Activated T-cell treated with anti-CD3 and anti-CD28 coated beads, Interleukin-2, amount 50 U/mL, for 4 hours (primary cell): ENCODE measurements around the gene ARL2BP. TPM values are rescaled to one million over a fixed set of nuclear protein-coding genes. Genes with fewer than 3 reads are reported as not detected.
A peak's percentile ranks its signal among the peaks of the same experiment; 100 is the strongest.

Source experiments
- ATAC-seq, 2 donors: fragments of 200-7000 bp; cut with Tn5 transposase; one replicate each; pipeline ENCODE4 v1.10.0; 2021
- DNase-seq: peaks from one replicate; pipeline ENCODE4 v3.0.0-alpha.2; 2020
- H3K27me3 Mint-ChIP-seq: one replicate; pipeline ENCODE4 v1.8.0; 2021; ENCODE audit warnings: low read depth, mixed read lengths
- H3K36me3 Mint-ChIP-seq: one replicate; pipeline ENCODE4 v1.8.0; 2022; ENCODE audit warnings: mixed read lengths; ENCODE audit not compliant: insufficient read depth
- H3K4me1 Mint-ChIP-seq: one replicate; pipeline ENCODE4 v1.8.0; 2021; ENCODE audit warnings: low read depth, mixed read lengths
- H3K4me3 Mint-ChIP-seq: one replicate; pipeline ENCODE4 v1.8.0; 2021; ENCODE audit warnings: mild to moderate bottlenecking, moderate library complexity, mixed read lengths
- H3K9me3 Mint-ChIP-seq: one replicate; pipeline ENCODE4 v1.8.0; 2021; ENCODE audit warnings: mixed read lengths
- total RNA-seq, 3 donors: library from RNA; stranded (reverse); gene quantifications; one replicate each; pipeline ENCODE4 v1.2.1, GENCODE V29; 2021

ARL2BP gene
- total RNA-seq, 3 donors from 2014 or later, result 19.0 to 26.4 (median 19.8) TPM

- DNase-seq (peak; percentile 25), ATAC-seq (peak; percentile 87 to 92)
- Mint-ChIP-seq H3K27me3 (peaks cover 3% of the 10 kb centered on the region), H3K4me1 (peaks cover 41% of the 10 kb centered on the region), H3K4me3 (no peak overlapping the region), H3K36me3 (no peaks in the 10 kb centered on the region), H3K9me3 (no peaks in the 10 kb centered on the region)
These were observed 32.5 kb downstream of the ARL2BP start for GRCh38 chr16:57277586-57277985.

- Mint-ChIP-seq H3K9me3 (no peaks in the 10 kb centered on the region), H3K4me1 (peaks cover 46% of the 10 kb centered on the region), H3K36me3 (no peaks in the 10 kb centered on the region), H3K27me3 (peaks cover 9% of the 10 kb centered on the region), H3K4me3 (no peak overlapping the region)
- no peak for ATAC-seq
- no peak for DNase-seq
These were observed 33.4 kb downstream of the ARL2BP start for GRCh38 chr16:57278494-57278893.

GRCh38 chr16:57279780-57280638 is 35.0 kb downstream of the ARL2BP start:
- H3K4me1 Mint-ChIP-seq, result peaks cover 50% of the 10 kb centered on the region
- ATAC-seq (no peak), DNase-seq (no peak)
- H3K27me3 Mint-ChIP-seq, result peaks cover 14% of the 10 kb centered on the region
- H3K9me3 Mint-ChIP-seq, result no peaks in the 10 kb centered on the region
- H3K36me3 Mint-ChIP-seq, result no peaks in the 10 kb centered on the region
- no peak overlapping the region for H3K4me3 Mint-ChIP-seq

GRCh38 chr16:57281791-57282190 is 36.7 kb downstream of the ARL2BP start:
- H3K27me3 Mint-ChIP-seq, result peaks cover 16% of the 10 kb centered on the region
- ATAC-seq (no peak), DNase-seq (no peak)
- H3K9me3 Mint-ChIP-seq, result no peaks in the 10 kb centered on the region
- peaks cover 45% of the 10 kb centered on the region for H3K4me1 Mint-ChIP-seq
- H3K4me3 Mint-ChIP-seq, result no peak overlapping the region
- no peaks in the 10 kb centered on the region for H3K36me3 Mint-ChIP-seq

- DNase-seq (no peak), ATAC-seq (no peak)
- no peak overlapping the region for H3K4me3 Mint-ChIP-seq
- H3K36me3 Mint-ChIP-seq, result no peaks in the 10 kb centered on the region
- peaks cover 16% of the 10 kb centered on the region for H3K27me3 Mint-ChIP-seq
- peaks cover 37% of the 10 kb centered on the region for H3K4me1 Mint-ChIP-seq
- H3K9me3 Mint-ChIP-seq, result no peaks in the 10 kb centered on the region
These were observed 37.6 kb downstream of the ARL2BP start for GRCh38 chr16:57282510-57283213.

- Mint-ChIP-seq H3K27me3 (peaks cover 16% of the 10 kb centered on the region), H3K9me3 (no peaks in the 10 kb centered on the region), H3K36me3 (no peaks in the 10 kb centered on the region), H3K4me3 (peak overlapping the region; percentile 75), H3K4me1 (peaks cover 29% of the 10 kb centered on the region)
- ATAC-seq, result no peak
- DNase-seq, result no peak
These were observed 38.3 kb downstream of the ARL2BP start for GRCh38 chr16:57283214-57283958.

GRCh38 chr16:57283959-57284208 is 38.8 kb downstream of the ARL2BP start:
- Mint-ChIP-seq H3K9me3 (no peaks in the 10 kb centered on the region), H3K27me3 (peaks cover 16% of the 10 kb centered on the region), H3K4me3 (peak overlapping the region; percentile 75), H3K4me1 (peaks cover 24% of the 10 kb centered on the region), H3K36me3 (no peaks in the 10 kb centered on the region)
- DNase-seq (no peak), ATAC-seq (peak in 1 of 2 donors; percentile 10)

GRCh38 chr16:57284209-57284951 is 39.3 kb downstream of the ARL2BP start, which contains the start of gene PLLP:
Gene PLLP (minus strand): TSS chr16:57284672. CDS start chr16:57284540, 132 bp downstream.
- Mint-ChIP-seq H3K27me3 (peaks cover 16% of the 10 kb centered on the region), H3K36me3 (no peaks in the 10 kb centered on the region), H3K9me3 (no peaks in the 10 kb centered on the region), H3K4me1 (peaks cover 24% of the 10 kb centered on the region), H3K4me3 (peak within 1 kb of the TSS; percentile 75)
- DNase-seq, result peak; percentile 24
- peak; percentile 68 to 77 for ATAC-seq

- Mint-ChIP-seq H3K9me3 (no peaks in the 10 kb centered on the region), H3K36me3 (no peaks in the 10 kb centered on the region), H3K4me3 (peak overlapping the region; percentile 73), H3K4me1 (peaks cover 26% of the 10 kb centered on the region), H3K27me3 (peaks cover 16% of the 10 kb centered on the region)
- no peak for ATAC-seq
- no peak for DNase-seq
These were observed 39.9 kb downstream of the ARL2BP start for GRCh38 chr16:57284952-57285363.

- ATAC-seq (no peak), DNase-seq (no peak)
- Mint-ChIP-seq H3K9me3 (no peaks in the 10 kb centered on the region), H3K4me1 (peaks cover 24% of the 10 kb centered on the region), H3K4me3 (peak overlapping the region; percentile 49), H3K36me3 (no peaks in the 10 kb centered on the region), H3K27me3 (peaks cover 16% of the 10 kb centered on the region)
These were observed 40.3 kb downstream of the ARL2BP start for GRCh38 chr16:57285379-57285778.

- Mint-ChIP-seq H3K4me3 (no peak overlapping the region), H3K27me3 (peaks cover 5% of the 10 kb centered on the region), H3K9me3 (no peaks in the 10 kb centered on the region), H3K4me1 (peaks cover 6% of the 10 kb centered on the region), H3K36me3 (no peaks in the 10 kb centered on the region)
- no peak for DNase-seq
- peak in 1 of 2 donors; percentile 34 for ATAC-seq
These were observed 44.6 kb downstream of the ARL2BP start for GRCh38 chr16:57289391-57290257.

GRCh38 chr16:57297856-57298255 is 52.8 kb downstream of the ARL2BP start:
- DNase-seq (peak; percentile 22), ATAC-seq (no peak)
- no peaks in the 10 kb centered on the region for H3K9me3 Mint-ChIP-seq
- peak overlapping the region; percentile 66 for H3K4me3 Mint-ChIP-seq
- H3K4me1 Mint-ChIP-seq, result peaks cover 11% of the 10 kb centered on the region
- no peaks in the 10 kb centered on the region for H3K27me3 Mint-ChIP-seq
- no peaks in the 10 kb centered on the region for H3K36me3 Mint-ChIP-seq

- no peaks in the 10 kb centered on the region for H3K9me3 Mint-ChIP-seq
These were observed 54.1 kb downstream of the ARL2BP start for GRCh38 chr16:57299009-57299718.

More at GRCh38 chr16:57299009-57299718, 54.1 kb downstream of the ARL2BP start:
- Mint-ChIP-seq H3K27me3 (no peaks in the 10 kb centered on the region), H3K4me1 (peaks cover 13% of the 10 kb centered on the region), H3K36me3 (no peaks in the 10 kb centered on the region), H3K4me3 (no peak overlapping the region)
- DNase-seq, result peak; percentile 16
- no peak for ATAC-seq
